Renal cortex interstitium (tissue), 11 donors: ENCODE results near the gene DSC1. TPM values are rescaled to one million over a fixed set of nuclear protein-coding genes. Genes with fewer than 3 reads are reported as not detected.

Experiments used
- DNase-seq, 11 donors: peaks; one replicate each; pipeline ENCODE4 v3.0.0-alpha.2; 2013; ENCODE audit warnings: low read depth in 9 of 11, low spot score in 4 of 11; ENCODE audit errors: extremely low read depth in 1 of 11
- polyA plus RNA-seq, 3 donors: library from polyadenylated mRNA; unstranded; fragments of 120-200 nt; gene quantifications; one replicate each; pipeline ENCODE4 v1.2.1, GENCODE V29; 2013; ENCODE audit not compliant: insufficient read length in 3 of 3

The DSC1 gene
- polyA plus RNA-seq, 3 donors, result 1.7 to 2.1 (median 2.0) TPM

DNA sequence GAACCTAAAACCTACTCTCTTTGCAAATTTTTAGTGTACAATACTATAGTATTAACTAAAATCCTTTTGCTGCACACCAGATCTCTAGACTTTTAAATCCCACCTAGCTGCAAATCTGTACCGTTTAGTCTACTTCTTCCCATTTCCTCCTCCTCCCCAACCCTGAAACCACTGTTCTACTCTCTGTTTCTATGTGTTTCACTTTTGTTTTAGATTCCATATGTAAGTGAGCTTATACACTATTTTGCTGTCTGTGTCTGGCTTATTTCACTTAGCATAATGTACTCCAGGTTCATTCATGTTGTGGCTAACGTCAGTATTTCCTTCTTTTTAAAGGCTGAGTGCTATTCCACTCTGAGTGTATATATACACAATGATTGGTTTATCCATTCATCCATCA, 42.1 kb downstream of the DSC1 start:
- no peak for DNase-seq

DNA sequence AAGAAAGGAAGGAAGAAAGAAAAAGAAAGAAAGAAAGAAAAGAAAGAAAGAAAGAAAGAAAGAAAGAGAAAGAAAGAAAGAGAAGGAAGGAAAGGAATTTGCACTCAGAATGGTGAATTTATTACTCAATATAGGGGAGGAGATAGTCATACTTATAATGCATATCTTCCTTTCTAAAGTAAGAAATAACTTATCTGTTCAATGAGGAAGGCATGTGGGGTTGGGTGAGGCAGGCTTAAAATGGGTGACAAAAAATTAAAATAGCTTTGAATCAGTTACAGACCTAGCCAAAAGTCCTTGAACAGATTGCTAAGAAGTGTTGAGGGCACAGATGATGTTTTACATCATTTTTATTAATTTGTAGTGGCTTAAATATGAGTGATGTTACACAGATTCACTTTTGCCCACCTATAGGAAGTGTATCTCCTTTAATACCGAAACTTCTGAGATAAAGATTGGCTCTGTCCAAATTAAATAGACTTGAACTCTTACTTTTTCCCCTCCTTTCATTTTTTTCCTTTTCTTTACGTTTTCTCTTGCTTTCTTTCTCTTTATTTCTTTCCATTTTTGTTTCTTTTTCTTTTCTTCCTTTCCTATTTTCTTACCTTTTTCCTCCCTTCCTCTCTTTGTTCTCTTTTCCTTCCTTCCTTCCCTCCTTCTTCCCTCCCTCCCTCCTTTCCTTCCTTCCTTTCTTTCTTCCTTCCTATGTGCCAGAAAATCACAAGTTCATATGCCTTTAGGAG, 45.6 kb downstream of the DSC1 start:
- no peak for DNase-seq

DNA sequence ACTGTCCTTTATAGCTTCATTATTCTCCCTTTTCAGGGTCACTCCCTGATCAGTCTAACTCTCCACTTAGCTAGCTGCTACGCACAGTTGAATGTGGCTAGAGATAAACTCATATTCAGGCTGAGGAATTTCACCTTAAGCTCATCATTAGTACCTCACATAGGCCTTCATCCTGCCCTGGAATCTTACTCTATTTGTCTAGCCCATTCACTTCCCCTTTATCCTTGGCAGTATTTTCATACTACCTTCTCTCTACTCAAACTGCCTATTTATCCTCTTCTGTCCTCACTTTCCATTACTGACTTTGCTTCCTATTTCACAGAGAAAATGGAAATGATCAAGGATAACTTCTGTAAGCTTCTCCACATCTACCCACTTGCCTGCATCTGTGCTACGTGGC, 49.9 kb downstream of the DSC1 start:
- no peak for DNase-seq

DNA sequence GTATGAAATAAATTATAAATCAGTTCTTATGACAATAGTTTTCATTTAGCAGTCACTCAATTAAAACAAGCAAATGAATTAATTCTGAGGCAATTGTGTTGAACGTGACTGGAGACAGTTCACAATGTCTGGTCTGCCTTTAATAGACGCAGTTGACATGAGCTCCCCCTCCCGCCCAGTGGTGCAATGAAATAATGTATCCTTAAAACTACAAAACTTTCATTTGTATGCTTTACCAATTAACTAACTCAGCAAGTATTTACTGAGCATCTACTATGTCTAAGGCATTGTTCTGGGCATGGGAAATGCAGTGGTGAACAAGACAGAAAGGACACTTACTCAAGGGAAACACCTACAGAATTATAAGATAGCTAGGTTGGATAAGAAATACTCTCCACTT, 56.9 kb downstream of the DSC1 start:
- no peak for DNase-seq

DNA sequence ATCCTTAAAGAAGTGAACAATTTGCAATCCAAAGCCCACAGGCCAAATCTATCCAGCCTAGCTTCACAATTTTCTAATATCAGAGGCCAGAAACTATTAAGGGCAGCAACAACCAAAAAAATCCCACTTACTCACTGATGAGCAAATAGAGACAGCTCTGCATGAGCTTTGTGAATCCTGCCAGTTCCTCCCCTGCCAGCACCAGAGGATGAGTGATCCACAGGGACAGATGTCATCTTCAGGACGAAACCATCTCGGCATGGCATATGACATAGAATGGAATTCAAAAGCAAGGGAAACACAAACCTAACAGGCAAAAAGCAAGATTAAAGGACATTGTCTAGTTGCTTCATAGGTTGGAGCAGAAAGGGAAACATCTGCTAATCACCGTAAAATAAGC, 58.2 kb downstream of the DSC1 start:
- DNase-seq, result no peak

DNA sequence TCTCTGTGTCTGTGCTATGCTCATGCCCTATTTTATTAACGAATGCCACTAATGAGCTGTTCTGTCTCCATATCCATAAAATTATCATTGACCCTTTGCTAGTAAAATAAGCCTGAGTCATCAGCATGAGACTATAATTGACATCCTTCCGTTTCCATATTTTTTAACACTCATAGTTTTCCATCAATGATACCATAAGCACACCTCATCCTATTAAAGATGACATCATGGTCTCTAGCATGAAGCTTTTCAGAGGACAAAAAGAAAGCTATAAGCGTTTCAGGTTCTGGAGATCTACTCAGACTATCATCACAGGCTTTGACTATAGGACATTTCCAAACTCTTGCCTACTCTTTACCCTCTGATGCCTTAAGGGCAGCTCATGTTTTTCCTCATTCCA, 59.2 kb downstream of the DSC1 start:
- no peak for DNase-seq

DNA sequence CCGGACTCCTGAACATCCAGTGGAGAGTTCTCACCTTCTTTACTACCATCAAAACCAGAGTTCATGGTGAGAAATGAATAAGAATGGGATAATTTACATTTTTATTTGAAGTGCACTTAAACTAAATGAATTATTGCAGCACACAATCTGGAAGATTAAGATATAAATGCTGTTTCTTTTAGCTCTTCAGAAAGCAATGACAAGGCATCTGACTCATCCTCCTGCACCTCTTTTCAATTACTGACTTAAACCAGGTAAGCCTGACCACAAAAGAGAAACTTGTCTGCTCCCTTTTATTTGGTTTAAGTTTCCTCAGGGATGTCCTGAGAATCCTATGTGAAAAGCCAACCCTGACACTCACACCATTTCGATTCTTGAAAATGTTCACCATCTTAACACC, 59.7 kb downstream of the DSC1 start:
- no peak for DNase-seq

DNA sequence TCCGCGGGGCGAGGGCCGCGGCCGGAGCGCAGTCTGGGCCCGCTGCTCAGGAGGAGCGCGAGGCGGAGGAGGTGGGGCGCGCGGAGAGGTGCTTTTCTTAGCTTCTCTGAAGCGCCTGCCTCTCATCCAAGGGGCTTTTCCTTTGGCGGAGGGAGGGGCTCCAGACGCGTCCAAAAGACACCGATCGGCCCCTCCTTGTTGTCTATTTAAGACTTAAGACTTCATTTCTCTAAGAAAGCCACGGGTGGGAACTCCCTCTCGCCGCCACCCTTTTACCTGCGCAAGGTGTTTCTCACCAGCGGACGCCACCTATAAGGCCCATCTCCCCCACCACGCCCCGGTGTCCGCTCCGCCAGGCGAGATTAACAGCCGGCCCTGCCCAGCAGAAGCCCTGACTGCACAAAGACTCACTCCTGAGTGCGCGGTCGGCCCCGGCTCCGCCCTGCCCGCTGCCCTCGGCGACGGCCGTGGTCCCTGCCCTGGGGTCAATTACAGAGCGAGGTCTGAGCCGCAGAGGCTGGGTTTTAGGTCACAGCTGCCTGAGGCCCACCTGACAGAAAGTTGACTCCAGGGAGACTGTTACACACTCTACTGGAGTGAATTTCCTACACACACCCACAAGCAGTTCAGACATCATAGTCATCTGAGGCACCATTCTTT, 60.5 kb downstream of the DSC1 start, which contains the start of gene DSC2:
Gene DSC2 (minus strand): TSS at position 397 of the 660 bp plus-strand sequence. CDS start 450 bp downstream, outside the sequence.
- peak in 10 of 11 donors; percentile 9 to 40 (median 24) for DNase-seq

DNA sequence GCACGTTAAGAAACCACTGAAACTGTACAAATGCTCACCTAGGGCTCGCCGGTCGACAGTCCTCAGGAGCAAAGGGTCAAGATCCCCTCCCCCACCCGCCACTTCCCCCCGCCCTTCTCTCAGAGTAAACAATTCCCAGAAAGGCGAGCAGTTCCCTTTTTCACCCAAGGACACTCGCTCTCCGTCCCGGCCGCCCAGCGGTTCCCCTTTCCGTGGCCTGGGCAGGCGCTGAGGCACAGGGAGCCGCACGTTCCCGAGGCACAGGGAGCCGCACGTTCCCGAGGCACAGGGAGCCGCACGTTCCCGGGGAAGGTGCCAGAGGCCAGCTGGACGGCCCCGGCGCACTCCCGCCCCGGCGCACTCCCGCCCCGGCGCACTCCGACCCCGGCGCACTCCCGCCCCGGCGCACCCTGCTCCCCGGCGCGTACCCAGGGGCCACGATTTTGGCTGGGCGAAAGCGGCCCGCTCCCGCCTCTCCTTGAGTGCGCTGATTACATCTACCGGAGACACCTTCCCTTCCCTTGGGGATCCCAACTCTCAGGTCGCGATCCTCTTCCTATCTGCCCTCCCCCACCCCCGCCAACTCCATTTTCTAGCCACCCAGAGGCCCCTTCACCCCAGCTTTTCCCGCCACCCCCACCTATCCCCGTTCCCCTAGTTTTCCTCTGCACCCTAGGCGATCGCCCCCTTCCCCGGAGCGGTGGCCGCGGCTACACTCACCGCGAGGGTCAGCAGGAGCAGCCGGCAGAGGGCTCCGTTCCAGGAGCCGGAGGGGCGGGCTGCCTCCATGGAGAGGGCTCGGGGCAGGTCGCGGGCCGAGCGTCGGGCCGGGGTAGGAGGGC, 61.3 kb downstream of the DSC1 start:
- DNase-seq, result peak in 10 of 11 donors; percentile 24 to 62 (median 42)

DNA sequence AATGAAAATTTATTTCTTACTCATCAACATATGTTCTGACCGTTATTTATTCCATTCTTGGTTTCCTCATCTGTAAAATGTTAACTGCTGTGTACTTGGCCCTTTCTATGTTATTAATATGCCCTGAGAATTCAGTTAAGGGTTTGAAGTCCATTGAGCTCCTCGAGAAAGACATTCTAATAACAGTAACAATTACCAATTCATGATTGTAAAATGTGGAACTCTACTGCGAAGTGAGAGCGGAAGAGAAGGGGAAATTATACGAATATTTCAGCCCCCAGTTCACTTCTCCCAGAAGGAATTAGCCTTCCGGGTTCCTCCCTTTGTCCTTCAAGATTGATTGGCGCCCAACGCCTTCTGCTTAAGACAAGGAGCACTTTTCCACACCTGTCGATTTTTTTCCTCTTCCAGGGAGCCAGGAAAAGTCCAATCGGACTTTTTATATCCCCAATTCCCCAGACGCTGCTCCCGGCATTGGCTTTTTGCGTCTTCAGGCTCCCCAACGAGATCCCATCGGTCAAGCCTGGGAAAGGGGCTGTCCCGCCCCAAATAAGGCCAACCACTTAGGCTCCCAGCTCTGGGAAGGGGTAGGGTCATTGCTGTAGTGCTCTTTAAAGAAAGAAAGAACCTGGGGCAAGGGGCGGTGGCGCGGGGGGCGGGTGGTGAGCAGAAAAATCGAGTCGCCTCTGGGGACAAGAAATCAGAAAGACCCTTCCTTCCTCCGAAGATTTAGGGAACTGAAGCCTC, 62.0 kb downstream of the DSC1 start:
- DNase-seq, result peak in 8 of 11 donors; percentile 1 to 25 (median 7)

DNA sequence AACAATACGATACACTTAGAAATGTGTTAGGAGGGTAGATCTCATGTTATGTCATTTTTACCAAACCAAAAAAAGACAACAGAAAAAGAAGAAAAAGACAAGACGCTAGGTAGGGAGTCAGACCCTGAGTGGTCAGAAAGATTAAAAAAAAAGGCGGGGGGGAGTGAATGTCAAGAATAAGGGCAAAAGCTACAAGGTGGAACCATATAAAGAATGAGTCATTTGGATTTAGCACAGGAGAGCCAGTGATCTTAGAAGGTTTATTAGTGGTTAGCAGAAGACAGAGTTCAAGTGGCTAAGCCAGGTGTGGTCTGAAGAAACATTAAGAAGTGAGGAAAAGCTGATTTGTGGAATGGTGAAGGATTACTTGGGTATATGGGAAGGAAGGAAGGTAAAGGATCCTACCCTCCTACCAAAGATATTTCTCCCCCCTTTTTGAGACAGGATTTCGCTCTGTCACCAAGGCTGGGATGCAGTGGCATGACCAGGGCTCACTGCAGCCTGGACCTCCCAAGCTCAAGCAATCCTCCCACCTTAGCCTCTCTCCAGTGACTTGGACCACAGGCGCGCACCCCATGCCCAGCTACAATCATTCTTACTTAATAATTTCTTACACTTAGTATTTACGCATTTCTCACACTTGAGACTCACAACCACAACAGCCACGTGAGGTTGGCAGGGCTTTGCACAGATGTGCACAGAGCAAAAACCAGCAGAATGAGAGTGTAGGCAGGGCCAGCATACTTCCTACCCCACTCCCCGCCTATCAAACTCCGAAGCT, 63.0 kb downstream of the DSC1 start:
- DNase-seq, result no peak

DNA sequence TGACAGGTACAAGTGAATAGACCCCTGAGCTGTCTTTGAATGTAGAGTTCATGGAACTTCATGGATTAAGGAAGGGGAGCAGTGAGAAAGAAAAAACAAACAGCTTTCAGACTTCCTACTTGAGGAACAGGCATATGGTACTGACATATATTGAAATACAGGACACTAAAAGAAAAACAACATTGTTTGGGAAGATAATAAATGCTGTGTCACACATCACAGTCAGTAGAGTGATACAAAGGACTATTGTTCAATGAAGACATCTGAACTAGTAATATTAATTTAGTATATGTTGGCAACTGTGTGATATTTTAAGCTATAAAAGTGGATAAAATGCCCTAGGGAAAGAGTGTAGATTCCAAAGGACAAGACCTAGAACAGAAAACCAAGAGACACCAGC, 63.8 kb downstream of the DSC1 start:
- DNase-seq, result no peak

DNA sequence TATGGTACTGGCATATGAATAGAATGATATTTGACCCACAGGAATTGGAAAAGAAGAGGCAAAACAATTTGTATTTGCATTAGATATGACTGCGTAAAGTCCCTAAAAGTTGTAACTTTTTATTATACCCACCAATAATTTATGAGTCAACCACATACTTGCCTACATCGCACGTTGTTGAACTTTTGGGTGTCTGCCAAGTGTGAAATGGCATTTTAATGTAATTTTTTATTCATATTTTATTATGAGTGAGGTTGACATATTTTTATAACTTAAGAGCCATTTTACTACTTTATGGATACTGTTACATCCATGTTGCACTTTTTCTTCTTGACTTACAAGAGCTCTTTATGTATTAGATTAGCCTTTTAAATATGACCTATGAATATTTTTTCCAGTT, 65.0 kb downstream of the DSC1 start:
- DNase-seq, result no peak

DNA sequence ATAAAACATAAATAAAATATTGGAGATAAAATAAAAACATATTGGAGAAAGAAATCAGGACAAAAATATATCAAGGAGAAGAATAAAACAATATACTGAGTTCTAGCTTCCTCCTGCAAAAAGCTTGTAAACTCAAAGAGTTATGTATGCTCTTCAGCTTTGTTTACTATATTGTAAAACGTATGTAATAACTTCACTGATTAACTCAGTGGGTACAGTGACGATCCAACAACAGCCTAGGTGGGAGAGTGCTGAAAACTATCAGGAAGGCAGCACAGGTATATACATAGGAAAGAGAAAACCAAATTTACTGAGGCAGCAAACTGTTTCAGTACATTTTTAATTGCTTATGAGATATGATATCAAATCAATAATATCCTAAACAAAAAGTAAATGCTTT, 68.8 kb downstream of the DSC1 start:
- DNase-seq, result no peak

DNA sequence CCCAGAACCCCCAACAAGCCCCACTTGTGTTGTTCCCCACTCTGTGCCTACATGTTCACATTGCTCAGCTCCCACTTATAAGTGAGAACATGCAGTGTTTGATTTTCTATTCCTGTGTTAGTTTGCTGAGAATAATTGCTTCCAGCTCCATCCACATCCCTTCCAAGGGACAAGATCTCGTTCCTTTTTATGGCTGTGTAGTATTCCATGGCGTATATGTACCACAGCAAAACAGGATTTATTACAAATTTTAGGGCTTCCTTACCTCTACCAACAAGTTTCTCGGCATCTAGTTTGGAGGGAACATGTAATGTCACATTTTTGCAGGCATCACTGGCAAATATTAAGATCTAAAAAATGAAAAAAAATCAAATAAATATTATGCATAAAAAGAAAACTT, 69.4 kb downstream of the DSC1 start:
- no peak for DNase-seq

DNA sequence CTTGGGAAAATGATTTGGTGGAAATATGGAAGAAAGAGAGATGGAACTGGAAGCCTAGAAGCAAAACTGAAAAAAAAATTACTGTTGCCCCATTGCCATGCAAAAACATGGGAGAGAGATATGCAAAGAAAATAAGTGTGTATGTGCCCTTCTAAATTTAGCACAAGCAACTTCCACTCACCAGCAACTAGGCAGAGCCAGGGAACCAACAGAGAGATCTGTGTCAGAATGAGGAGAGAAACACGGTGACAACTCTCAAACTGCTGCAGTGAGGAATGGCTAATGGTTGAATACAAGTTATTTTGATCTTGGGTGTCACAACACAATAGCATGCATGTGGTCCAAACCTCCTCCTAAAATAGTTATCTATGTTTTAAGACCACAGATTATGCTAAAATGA, 71.3 kb downstream of the DSC1 start:
- DNase-seq, result no peak

DNA sequence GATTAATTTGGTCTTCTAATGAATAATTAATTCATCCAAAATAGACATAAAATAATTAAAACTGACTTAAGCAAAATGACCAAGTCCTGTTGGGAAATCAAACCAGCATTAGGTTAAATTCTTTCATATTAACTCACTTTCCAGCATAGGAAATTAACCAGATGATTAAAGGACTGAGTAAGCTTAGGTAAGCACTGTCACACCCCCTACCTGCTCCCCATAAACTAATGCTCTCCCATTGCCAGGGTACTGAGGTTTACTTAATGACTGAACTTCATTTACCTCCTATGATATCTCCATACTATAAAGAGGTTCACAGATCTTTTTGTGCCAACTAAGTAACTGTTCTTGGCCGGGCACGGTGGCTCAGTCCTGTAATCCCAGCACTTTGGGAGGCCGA, 74.1 kb downstream of the DSC1 start:
- no peak for DNase-seq

DNA sequence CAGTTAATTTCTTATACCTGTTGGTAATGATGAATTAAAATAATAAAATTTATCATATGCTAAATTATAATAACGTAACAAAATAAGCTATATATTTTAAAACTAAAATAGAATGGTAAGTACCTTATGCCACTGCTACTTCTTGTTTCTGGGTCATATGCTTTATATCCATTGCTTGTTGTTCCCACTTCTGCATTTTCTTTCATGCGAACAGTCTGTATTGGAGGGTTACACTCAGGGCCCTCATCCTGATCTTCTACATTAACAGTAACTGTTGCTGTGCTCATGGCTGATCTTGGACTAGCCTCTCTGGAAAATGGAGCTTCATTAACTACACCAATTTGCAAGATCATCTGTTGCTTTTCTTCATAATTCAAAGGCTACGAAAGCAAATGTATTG, 82.7 kb downstream of the DSC1 start:
- no peak for DNase-seq
